Hepatocyte (in vitro differentiated cells): Measurements from ENCODE around the gene CDK19.

ENCODE experiments used
- EZH2 ChIP-seq: fragments of 200-600 bp; sonication (generic); IDR thresholded peaks from 2 replicates; pipeline ENCODE4 v1.6.1; 2016; ENCODE audit warnings: antibody characterized with exemption, mild to moderate bottlenecking, borderline replicate concordance
- EZH2phosphoT487 ChIP-seq: fragments of 200-600 bp; sonication (generic); IDR thresholded peaks from one replicate; pipeline ENCODE4 v1.6.1; 2018; ENCODE audit warnings: antibody characterized with exemption, mild to moderate bottlenecking, low read depth, moderate library complexity; ENCODE audit not compliant: unreplicated experiment, severe bottlenecking
- TF ChIP-seq, protein P1 (sequence below): fragments of 200-600 bp; sonication (generic); IDR thresholded peaks from 2 replicates; pipeline ENCODE4 v1.5.1; 2016; ENCODE audit warnings: antibody characterized with exemption, mild to moderate bottlenecking; ENCODE audit not compliant: poor library complexity

DNA sequence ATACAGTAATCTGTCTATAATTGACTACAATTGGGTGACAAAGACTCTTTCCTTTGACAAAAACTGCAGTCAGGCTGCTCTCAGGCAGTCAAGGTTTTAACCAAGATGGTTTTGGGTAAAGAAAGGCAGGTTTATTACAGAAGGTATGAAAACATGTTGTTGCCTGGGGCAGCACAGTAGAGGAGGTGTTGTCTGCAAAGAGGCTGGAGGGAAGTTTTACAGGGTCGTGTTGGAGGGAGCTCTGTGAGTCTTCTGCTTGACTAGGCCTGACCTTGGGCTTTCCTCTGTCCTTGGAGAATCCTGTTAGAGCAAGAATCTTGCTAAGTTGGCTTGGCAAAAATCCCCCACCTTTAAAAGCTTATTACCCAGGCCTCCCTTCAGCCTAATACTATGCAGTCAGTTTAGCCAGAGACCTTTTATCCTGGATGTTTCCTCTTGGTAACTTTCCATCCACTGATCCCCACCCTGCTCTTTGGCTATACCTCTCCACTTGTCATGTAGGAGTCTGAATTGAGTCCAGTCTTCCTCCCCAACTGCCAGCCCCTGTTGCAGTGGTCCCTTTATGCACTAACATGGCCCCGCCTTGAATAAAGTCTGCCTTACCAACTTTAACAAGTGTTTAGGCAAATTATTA is 195.9 kb downstream of the CDK19 start:
- TF ChIP-seq, protein P1, sequence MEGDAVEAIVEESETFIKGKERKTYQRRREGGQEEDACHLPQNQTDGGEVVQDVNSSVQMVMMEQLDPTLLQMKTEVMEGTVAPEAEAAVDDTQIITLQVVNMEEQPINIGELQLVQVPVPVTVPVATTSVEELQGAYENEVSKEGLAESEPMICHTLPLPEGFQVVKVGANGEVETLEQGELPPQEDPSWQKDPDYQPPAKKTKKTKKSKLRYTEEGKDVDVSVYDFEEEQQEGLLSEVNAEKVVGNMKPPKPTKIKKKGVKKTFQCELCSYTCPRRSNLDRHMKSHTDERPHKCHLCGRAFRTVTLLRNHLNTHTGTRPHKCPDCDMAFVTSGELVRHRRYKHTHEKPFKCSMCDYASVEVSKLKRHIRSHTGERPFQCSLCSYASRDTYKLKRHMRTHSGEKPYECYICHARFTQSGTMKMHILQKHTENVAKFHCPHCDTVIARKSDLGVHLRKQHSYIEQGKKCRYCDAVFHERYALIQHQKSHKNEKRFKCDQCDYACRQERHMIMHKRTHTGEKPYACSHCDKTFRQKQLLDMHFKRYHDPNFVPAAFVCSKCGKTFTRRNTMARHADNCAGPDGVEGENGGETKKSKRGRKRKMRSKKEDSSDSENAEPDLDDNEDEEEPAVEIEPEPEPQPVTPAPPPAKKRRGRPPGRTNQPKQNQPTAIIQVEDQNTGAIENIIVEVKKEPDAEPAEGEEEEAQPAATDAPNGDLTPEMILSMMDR = no peak
- no peak for TF ChIP-seq EZH2
- no peak for TF ChIP-seq EZH2phosphoT487
